ENCODE results near the gene PLS3.

DNA sequence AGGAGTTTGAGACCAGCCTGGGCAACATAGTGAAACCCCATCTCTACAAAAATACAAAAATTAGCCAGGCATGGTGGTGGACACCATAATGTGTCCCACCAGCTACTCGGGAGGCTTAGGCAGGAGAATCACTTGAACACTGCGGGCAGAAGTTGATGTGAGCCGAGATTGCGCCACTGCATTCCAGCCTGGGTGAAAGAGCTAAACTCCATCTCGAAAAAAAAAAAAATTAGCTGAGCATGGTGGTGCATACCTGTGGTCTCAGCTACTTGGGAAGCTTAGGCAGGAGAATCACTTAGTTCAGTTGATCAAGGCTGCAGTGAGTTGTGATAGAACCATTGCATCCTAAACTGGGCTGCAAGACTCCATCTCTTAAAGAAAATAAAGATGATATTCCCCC is 91.2 kb downstream of the PLS3 start:
- no peak for TF ChIP-seq POLR2A (IDR thresholded peaks at IDR 0.05)
- TF ChIP-seq, protein P1, sequence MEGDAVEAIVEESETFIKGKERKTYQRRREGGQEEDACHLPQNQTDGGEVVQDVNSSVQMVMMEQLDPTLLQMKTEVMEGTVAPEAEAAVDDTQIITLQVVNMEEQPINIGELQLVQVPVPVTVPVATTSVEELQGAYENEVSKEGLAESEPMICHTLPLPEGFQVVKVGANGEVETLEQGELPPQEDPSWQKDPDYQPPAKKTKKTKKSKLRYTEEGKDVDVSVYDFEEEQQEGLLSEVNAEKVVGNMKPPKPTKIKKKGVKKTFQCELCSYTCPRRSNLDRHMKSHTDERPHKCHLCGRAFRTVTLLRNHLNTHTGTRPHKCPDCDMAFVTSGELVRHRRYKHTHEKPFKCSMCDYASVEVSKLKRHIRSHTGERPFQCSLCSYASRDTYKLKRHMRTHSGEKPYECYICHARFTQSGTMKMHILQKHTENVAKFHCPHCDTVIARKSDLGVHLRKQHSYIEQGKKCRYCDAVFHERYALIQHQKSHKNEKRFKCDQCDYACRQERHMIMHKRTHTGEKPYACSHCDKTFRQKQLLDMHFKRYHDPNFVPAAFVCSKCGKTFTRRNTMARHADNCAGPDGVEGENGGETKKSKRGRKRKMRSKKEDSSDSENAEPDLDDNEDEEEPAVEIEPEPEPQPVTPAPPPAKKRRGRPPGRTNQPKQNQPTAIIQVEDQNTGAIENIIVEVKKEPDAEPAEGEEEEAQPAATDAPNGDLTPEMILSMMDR (IDR thresholded peaks at IDR 0.05), result no peak
